K562 (cell line): Measurements from ENCODE around the gene IRGQ. TPM values are rescaled to one million over a fixed set of nuclear protein-coding genes. Genes with fewer than 3 reads are reported as not detected.

ENCODE experiments used
- HDAC1 ChIP-seq, 2 experiments: fragments of 450-650 bp; IDR thresholded peaks; 2 replicates each; pipeline ENCODE4 v1.6.1; 2016 to 2017; ENCODE audit warnings: inconsistent platforms in 1 of 2, mild to moderate bottlenecking in 1 of 2, moderate library complexity in 1 of 2
- HNRNPL ChIP-seq: fragments of 200-400 bp; formaldehyde crosslinking; IDR thresholded peaks from 2 replicates; pipeline ENCODE4 v1.6.1; 2017; ENCODE audit warnings: low read depth, mild to moderate bottlenecking, low read length
- YBX1 ChIP-seq: fragments of 450-650 bp; IDR thresholded peaks from 2 replicates; pipeline ENCODE4 v1.7.1; 2016; ENCODE audit warnings: mild to moderate bottlenecking
- ZBTB7A ChIP-seq: IDR thresholded peaks from 2 replicates; pipeline ENCODE4 v1.6.1; 2011; ENCODE audit warnings: low read depth, mild to moderate bottlenecking, low read length, moderate library complexity, borderline replicate concordance; ENCODE audit not compliant: control insufficient read depth
- ZNF24 ChIP-seq: fragments of 450-650 bp; IDR thresholded peaks from 2 replicates; pipeline ENCODE4 v1.6.1; 2016
- ZNF551 ChIP-seq: fragments of 250-450 bp; sonication (Bioruptor Pico); IDR thresholded peaks from 2 replicates; pipeline ENCODE4 v1.5.0; 2021; ENCODE audit warnings: mild to moderate bottlenecking, moderate library complexity
- polyA plus RNA-seq, 8 experiments: library from polyadenylated mRNA; depleted of rRNA in 4 of 8; stranded (reverse) in 5 of 8; unstranded in 3 of 8; fragments of >200 nt; fragmentation: Nextera tagmentation in 2 of 8; fragmentation: Illumina TruSeq in 1 of 8; extraction: Ambion mirVana in 2 of 8; extraction: Trizol in 1 of 8; gene quantifications; 2 replicates each; pipeline versions ENCODE4 v1.2.1 to v1.2.3, GENCODE V29; 2011 to 2014; ENCODE audit warnings: inconsistent platforms in 1 of 8, missing spikeins in 1 of 8
- total RNA-seq, 7 experiments: library from RNA; depleted of rRNA in 6 of 7; stranded (reverse); fragments of >200 nt in 6 of 7; fragmentation: Illumina TruSeq in 2 of 7; extraction: Trizol in 2 of 7; gene quantifications; 2 replicates each; pipeline versions ENCODE4 v1.2.1 to v1.2.3, GENCODE V29; 2011 to 2021; ENCODE audit warnings: low replicate concordance in 1 of 7
- TF ChIP-seq, protein P1 (sequence below): fragments of 200-800 bp; sonication (Bioruptor generic); IDR thresholded peaks from 2 replicates; pipeline ENCODE4 v1.6.1; 2017; ENCODE audit warnings: missing genetic modification characterization, missing compliant biosample characterization
- TF ChIP-seq, protein P2 (sequence below), 2 experiments: fragments of 450-650 bp in 1 of 2; sonication (generic) in 1 of 2; formaldehyde crosslinking in 1 of 2; IDR thresholded peaks; 2 replicates each; pipeline versions ENCODE4 v1.7.1 to v1.9.0; 2016 to 2022; ENCODE audit warnings: inconsistent platforms in 1 of 2, mild to moderate bottlenecking in 1 of 2, missing genetic modification reagents in 1 of 2
- TF ChIP-seq, protein P3 (sequence below): fragments of 200-400 bp; formaldehyde crosslinking; IDR thresholded peaks from 2 replicates; pipeline ENCODE4 v1.6.1; 2017; ENCODE audit warnings: mild to moderate bottlenecking, low read depth, low read length, moderate library complexity

IRGQ gene
- total and polyA plus RNA-seq, 9 of the 15 experiments (the other 6 are each of a cell fraction or from before 2014, with no cell fraction given), result 3.5 to 19.2 (median 7.9) TPM

DNA sequence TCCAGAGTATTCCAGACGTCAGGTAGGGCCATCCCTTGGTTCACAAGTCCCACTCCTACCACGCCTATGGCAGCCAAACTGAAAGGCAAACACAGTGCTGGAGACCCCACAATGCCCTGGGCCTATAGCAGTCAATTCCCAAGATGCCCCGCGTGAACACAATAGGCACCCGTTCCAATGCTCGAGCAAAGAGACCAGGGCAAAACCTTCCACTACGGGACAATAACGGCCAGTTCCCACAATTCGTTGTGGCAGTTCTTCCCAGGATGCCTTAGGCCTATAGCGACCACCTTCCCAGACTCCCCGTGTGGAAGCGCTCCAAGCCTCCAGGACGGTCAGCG is 23.0 kb upstream of the IRGQ start (continued):
- TF ChIP-seq ZNF24 (no peak), HNRNPL (no peak), HDAC1 (IDR thresholded peaks at IDR 0.05) (peak in 1 of 2 experiments; percentile 59; a peak in 1 of 4 replicates), ZNF551 (no peak), YBX1 (no peak), ZBTB7A (peak; percentile 0; the same call in 1 of the 2 replicates)
- TF ChIP-seq, protein P1, sequence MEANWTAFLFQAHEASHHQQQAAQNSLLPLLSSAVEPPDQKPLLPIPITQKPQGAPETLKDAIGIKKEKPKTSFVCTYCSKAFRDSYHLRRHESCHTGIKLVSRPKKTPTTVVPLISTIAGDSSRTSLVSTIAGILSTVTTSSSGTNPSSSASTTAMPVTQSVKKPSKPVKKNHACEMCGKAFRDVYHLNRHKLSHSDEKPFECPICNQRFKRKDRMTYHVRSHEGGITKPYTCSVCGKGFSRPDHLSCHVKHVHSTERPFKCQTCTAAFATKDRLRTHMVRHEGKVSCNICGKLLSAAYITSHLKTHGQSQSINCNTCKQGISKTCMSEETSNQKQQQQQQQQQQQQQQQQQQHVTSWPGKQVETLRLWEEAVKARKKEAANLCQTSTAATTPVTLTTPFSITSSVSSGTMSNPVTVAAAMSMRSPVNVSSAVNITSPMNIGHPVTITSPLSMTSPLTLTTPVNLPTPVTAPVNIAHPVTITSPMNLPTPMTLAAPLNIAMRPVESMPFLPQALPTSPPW (CRISPR knock-in tag), result no peak
- TF ChIP-seq, protein P2, sequence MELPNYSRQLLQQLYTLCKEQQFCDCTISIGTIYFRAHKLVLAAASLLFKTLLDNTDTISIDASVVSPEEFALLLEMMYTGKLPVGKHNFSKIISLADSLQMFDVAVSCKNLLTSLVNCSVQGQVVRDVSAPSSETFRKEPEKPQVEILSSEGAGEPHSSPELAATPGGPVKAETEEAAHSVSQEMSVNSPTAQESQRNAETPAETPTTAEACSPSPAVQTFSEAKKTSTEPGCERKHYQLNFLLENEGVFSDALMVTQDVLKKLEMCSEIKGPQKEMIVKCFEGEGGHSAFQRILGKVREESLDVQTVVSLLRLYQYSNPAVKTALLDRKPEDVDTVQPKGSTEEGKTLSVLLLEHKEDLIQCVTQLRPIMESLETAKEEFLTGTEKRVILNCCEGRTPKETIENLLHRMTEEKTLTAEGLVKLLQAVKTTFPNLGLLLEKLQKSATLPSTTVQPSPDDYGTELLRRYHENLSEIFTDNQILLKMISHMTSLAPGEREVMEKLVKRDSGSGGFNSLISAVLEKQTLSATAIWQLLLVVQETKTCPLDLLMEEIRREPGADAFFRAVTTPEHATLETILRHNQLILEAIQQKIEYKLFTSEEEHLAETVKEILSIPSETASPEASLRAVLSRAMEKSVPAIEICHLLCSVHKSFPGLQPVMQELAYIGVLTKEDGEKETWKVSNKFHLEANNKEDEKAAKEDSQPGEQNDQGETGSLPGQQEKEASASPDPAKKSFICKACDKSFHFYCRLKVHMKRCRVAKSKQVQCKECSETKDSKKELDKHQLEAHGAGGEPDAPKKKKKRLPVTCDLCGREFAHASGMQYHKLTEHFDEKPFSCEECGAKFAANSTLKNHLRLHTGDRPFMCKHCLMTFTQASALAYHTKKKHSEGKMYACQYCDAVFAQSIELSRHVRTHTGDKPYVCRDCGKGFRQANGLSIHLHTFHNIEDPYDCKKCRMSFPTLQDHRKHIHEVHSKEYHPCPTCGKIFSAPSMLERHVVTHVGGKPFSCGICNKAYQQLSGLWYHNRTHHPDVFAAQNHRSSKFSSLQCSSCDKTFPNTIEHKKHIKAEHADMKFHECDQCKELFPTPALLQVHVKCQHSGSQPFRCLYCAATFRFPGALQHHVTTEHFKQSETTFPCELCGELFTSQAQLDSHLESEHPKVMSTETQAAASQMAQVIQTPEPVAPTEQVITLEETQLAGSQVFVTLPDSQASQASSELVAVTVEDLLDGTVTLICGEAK (IDR thresholded peaks at IDR 0.05), result peak; percentile 27; the same call in 1 of the 2 replicates
- TF ChIP-seq, protein P2 (CRISPR knock-in tag; IDR thresholded peaks at IDR 0.05), result no peak
- TF ChIP-seq, protein P3, sequence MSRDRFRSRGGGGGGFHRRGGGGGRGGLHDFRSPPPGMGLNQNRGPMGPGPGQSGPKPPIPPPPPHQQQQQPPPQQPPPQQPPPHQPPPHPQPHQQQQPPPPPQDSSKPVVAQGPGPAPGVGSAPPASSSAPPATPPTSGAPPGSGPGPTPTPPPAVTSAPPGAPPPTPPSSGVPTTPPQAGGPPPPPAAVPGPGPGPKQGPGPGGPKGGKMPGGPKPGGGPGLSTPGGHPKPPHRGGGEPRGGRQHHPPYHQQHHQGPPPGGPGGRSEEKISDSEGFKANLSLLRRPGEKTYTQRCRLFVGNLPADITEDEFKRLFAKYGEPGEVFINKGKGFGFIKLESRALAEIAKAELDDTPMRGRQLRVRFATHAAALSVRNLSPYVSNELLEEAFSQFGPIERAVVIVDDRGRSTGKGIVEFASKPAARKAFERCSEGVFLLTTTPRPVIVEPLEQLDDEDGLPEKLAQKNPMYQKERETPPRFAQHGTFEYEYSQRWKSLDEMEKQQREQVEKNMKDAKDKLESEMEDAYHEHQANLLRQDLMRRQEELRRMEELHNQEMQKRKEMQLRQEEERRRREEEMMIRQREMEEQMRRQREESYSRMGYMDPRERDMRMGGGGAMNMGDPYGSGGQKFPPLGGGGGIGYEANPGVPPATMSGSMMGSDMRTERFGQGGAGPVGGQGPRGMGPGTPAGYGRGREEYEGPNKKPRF, result no peak
